ENCODE results near the gene TCF19.

The TCF19 gene

DNA sequence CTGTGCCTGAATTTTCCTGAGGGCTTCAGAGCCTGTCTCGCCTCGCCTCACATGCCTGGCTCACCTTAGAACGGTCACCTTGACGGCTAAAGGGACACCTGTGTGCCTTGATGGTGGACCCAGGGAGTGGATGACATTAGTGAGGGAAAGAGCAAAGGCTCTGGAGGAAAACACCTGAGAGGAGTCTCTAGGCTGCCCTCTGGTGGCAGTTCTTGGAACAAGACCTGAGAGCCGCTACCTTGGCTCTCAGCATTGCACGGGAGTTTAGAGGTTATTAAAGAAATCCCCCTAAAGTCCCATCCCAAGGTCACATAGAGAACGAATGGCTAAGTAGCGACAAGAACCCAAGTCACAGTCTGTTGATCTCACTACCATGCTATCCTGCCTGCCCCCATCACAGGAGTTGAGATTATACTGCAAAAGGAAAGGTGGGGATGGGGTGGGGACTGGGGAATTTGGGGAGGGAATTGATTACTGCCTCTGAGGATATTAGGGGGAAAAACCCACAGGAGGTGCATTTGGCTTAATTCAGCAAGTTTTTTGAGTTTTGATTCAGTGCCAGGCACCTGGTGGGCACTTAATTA, 30.2 kb upstream of the TCF19 start:
- DNase-seq (ENCODE audit: low read depth in 2 of 2): peak; percentile 14 to 67

GRCh38 chr6:31129130-31129529, 29.3 kb upstream of the TCF19 start:
- no peak for DNase-seq (ENCODE audit: low read depth in 2 of 2)

DNA sequence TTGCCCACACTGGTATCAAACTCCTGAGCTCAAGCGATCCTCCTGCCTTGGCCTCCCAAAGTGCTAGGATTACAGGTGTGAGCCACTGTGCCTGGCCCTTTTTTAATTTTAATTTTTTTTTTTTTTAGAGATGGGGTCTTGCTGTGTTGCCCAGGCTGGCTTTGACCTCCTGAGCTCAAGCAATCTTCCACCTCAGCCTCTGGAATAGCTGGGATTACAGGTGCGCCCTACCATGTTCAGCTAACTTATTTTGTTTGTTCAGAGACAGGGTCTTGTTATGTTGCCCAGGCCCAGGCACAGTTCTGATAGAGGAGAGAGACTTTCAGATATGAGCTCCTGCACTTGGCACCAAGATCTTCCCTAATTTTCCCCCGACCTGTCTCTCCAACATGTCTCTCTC, 27.6 kb upstream of the TCF19 start:
- DNase-seq (ENCODE audit: low read depth in 2 of 2): no peak

DNA sequence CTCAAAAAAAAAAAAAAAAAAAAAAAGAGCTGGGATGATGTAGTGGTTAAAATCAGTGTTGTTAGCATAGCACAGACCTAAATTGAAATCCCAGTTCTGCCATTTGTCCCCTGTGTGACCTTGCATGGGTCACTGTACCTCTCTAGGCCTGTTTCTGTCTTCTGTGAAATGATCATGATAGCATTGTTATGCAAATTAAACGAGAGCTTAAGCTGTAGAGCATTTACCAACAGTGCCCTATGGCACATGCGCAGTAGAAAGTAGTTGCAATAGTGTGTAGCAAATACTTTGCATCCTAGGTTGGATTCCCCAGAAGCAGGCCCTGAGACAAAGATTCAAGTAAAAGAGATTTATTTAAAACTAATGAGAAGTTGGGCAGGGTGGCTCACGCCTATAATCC, 26.8 kb upstream of the TCF19 start:
- no peak for DNase-seq (ENCODE audit: low read depth in 2 of 2)

GRCh38 chr6:31132806-31133205, 25.6 kb upstream of the TCF19 start:
- no peak for DNase-seq (ENCODE audit: low read depth in 2 of 2)

GRCh38 chr6:31135710-31136109, 22.7 kb upstream of the TCF19 start:
- DNase-seq (ENCODE audit: low read depth in 2 of 2): no peak

GRCh38 chr6:31138982-31139381, 19.4 kb upstream of the TCF19 start, which contains the start of gene PSORS1C2:
Gene PSORS1C2 (minus strand): TSS chr6:31139066. CDS start chr6:31139026, 40 bp downstream.
- no peak for DNase-seq (ENCODE audit: low read depth in 2 of 2)

DNA sequence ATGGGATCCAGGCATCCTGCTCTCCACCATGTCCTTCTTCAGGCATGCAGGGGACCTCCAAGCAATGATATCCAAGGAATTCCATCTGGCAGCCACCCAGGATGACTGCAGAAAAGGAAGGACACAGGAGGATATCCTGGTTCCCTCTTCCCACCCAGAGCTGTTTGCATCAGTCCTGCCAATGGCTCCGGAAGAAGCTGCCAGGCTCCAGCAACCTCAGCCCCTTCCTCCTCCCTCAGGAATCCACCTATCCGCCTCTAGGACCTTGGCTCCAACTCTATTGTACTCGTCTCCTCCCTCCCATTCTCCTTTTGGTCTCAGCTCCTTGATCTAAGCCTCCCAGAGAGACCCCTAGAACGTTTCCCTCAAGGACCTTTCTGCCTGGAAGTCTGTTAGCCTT, 18.8 kb upstream of the TCF19 start:
- DNase-seq (ENCODE audit: low read depth in 2 of 2): no peak

- DNase-seq (ENCODE audit: low read depth in 2 of 2): no peak
Measured at GRCh38 chr6:31140643-31141042, 17.7 kb upstream of the TCF19 start.

DNA sequence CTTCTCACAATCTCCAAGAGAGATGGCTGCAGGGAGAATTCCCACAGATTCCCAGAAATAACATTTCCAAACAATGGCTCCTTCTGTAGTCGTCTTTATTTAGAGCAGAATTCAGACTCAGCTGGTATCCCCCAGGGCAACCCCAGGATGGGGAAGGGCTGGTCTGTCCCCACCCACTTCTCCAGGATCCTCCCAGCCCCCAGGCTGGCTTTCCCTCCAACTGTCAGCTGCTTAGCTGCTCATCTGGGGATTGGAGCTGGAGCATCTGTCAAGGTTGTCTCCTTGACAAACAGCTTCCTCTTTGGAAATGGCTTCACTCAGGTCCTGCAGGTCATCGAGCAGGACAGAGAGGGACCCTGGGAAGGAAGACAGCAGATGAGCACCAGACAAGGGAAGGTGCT, 16.0 kb upstream of the TCF19 start:
- no peak for DNase-seq (ENCODE audit: low read depth in 2 of 2)

DNA sequence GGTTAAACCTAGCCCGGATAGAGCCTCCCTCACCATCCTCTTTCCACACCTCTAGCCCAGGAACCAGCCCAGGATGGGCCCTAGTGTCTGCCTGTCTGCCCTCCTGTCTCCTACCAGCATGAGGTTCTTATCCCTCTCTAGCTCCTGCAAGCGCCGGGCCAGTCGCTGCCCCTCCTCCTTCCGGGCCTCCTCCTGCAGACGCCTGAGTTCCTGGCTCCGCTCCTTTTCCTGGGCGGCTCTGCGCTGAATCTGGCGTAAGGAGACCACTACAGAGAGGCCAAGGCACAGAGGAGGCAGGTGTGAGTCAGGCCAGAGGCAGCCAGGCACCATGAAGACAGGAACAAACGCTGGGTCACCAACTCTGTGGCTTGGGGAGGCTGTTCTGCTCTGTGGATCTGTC, 15.2 kb upstream of the TCF19 start:
- no peak for DNase-seq (ENCODE audit: low read depth in 2 of 2)

- no peak for DNase-seq (ENCODE audit: low read depth in 2 of 2)
Measured at GRCh38 chr6:31144296-31144969, 14.0 kb upstream of the TCF19 start.

- DNase-seq (ENCODE audit: low read depth in 2 of 2): no peak
Measured at GRCh38 chr6:31144970-31145340, 13.4 kb upstream of the TCF19 start.

DNA sequence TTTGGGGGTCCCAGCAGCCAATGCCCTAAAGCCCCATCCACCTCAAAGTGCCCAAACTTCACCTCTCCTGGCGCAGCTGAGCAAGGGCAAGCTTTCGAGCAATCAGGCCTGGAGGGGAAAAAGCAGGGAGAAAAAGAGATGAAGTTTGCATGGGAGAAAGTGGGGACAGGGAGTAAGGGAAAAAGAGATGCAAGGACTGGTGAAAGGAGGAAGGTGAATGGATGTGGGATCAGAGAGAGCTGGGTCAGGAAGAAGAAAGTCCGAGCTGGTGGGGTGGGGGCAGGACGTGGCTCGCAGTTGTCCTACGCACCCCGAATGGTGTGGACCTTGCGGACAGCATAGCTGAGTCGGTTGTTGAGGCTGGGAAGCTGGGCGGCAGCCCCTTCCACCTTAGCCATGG, 13.0 kb upstream of the TCF19 start:
- DNase-seq (ENCODE audit: low read depth in 2 of 2): no peak

DNA sequence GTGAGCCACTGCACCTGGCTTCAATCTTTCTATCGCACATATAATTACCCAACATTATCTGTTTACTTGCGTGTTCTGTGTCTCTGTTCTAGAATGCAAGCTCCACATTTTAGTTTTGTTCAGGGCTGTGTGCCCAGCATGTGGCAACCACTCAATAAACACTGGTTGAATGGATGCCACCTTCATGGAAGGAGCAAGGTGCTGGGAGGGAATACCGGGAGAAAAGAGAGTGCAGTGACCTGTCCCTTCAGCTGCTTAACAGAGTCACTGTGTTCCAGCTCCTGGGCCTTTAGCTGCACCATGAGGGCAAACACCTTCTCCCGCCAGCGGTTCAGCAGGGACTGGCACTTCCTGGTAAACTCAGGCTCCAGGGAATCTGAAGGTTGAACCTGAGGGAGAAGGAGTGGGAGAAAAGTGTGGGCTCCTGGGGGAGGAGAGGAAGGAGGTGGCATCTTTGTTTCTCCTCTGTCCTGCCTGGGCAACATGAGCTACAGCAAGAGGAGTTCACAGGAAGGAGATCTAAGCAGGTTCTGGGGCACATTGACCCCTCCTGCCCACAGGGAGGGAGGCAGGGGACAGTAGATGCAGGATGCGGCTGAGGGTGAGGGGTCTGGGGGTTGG, 8.5 kb upstream of the TCF19 start:
- no peak for DNase-seq (ENCODE audit: low read depth in 2 of 2)

- no peak for DNase-seq (ENCODE audit: low read depth in 2 of 2)
Measured at GRCh38 chr6:31152781-31153180, 5.6 kb upstream of the TCF19 start.

DNA sequence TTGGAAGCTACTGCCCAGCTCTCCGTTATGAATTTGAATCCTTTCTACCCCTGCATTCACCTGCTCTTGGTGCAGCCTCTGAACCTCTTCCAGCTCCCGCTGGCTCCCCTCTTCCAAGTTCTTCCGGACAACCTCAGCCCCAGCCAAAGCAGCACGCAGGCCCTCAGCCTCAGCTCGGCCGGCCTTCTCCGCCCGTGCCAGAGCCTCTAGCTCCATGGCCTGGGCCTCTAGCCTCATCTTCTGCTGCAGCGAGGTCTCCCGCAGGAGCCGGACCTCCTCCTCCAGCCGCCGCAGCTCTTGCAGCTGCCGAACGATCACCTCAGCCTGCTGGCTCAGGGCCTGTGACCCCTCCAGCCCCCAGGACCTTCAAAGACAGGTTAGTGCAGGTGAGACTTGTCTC, 4.0 kb upstream of the TCF19 start:
- DNase-seq (ENCODE audit: low read depth in 2 of 2): no peak

GRCh38 chr6:31156641-31157040, 1.7 kb upstream of the TCF19 start:
- DNase-seq (ENCODE audit: low read depth in 2 of 2): no peak

DNA sequence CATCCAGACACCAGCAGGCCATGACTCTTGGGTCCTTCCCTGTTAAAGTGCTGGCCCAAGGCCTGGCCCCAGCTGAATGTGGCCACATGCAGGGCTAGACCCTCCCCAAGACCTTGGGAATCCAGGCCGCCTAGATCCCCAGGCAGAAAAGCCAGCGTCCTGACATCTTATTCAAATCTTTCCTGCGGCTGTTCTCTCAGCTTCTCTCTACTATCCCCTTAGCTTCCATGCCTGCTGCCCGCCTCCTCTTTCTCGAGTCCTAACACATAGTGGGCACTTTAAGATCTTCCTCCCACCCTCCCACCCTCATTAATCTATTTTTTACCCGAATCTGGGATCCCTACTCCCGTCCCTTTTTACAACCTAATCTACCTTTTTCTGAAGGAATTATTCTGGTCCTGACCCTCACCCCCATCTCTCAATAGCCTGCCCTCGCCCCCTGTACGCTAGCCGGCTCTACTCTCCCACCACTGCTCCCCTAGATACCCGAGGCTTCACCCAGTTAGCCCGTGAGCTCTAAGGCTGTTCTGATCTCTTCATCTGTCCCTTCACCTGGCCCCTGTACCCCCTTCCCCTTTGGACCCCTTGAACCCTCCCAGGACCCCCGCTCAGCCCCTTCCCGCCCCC, 763 bp upstream of the TCF19 start, which contains the start of gene CCHCR1:
Gene CCHCR1 (minus strand): TSS at position 290 of the 627 bp plus-strand sequence. CDS start 202 bp downstream, at position 88.
- DNase-seq (ENCODE audit: low read depth in 2 of 2): no peak

GRCh38 chr6:31158863-31159855, 770 bp downstream of the TCF19 start:
- peak in 1 of 2 donors; percentile 19 for DNase-seq (ENCODE audit: low read depth in 2 of 2)
